Muscle layer of duodenum (tissue), 2 donors: Measurements from ENCODE around the gene TMEM208.

Experiments
- H3K27ac ChIP-seq: one replicate; pipeline ENCODE4 v1.7.0; 2013; ENCODE audit warnings: mild to moderate bottlenecking, low read length
- H3K27me3 ChIP-seq: one replicate; pipeline ENCODE4 v1.7.0; 2013; ENCODE audit warnings: low read depth, mild to moderate bottlenecking, control low read depth, low read length
- H3K36me3 ChIP-seq, 2 donors: one replicate each; pipeline ENCODE4 v1.7.0; 2013; ENCODE audit warnings: low read length in 2 of 2, control low read depth in 1 of 2, mild to moderate bottlenecking in 1 of 2; ENCODE audit not compliant: insufficient read depth in 2 of 2, control insufficient read depth in 1 of 2
- H3K4me1 ChIP-seq, 2 donors: one replicate each; pipeline ENCODE4 v1.7.0; 2013; ENCODE audit warnings: low read length in 2 of 2, mild to moderate bottlenecking in 2 of 2, control low read depth in 1 of 2, moderate library complexity in 1 of 2; ENCODE audit not compliant: insufficient read depth in 2 of 2, control insufficient read depth in 1 of 2
- H3K4me3 ChIP-seq, 2 donors: one replicate each; pipeline ENCODE4 v1.7.0; 2013; ENCODE audit warnings: low read length in 2 of 2, low read depth in 1 of 2, mild to moderate bottlenecking in 1 of 2
- H3K9me3 ChIP-seq, 2 donors: one replicate each; pipeline ENCODE4 v1.7.0; 2013; ENCODE audit warnings: low read length in 2 of 2, control low read depth in 1 of 2, mild to moderate bottlenecking in 1 of 2; ENCODE audit not compliant: control insufficient read depth in 1 of 2
- donor health status: healthy.

TMEM208 gene

GRCh38 chr16:67193536-67193935 lies 33.4 kb upstream of the TMEM208 start:
- Histone ChIP-seq H3K27ac (peak overlapping the region; percentile 88), H3K27me3 (no peaks in the 10 kb centered on the region), H3K36me3 (peaks cover 46 to 49% of the 10 kb centered on the region in 2 donors), H3K4me3 (peak overlapping the region; percentile 94), H3K4me1 (peaks cover 15 to 31% of the 10 kb centered on the region in 2 donors), H3K9me3 (no peaks in the 10 kb centered on the region)

DNA sequence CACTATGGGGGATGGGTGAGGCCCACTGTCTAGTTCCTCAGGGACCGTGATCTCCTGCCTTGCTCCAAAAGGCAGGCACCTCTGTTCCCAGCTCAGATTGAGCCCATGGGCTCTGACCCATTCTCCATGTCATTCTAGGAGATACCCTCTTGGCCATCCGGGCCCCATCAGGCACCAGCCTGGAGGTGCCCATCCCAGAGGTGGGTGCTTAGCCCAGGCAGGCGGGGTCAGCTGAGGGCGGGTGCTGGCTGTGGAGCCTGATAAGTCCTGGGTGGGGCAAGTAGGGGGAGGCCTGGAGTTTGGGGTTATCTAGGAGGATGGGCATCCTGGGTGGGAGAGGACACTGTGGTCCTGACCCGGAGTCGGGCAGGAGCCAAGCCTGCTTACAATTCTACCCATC lies 32.7 kb upstream of the TMEM208 start:
- Histone ChIP-seq H3K27me3 (no peaks in the 10 kb centered on the region), H3K4me3 (no peak overlapping the region), H3K27ac (no peak overlapping the region), H3K36me3 (peaks cover 46 to 49% of the 10 kb centered on the region in 2 donors), H3K4me1 (peaks cover 15 to 37% of the 10 kb centered on the region in 2 donors), H3K9me3 (no peaks in the 10 kb centered on the region)

DNA sequence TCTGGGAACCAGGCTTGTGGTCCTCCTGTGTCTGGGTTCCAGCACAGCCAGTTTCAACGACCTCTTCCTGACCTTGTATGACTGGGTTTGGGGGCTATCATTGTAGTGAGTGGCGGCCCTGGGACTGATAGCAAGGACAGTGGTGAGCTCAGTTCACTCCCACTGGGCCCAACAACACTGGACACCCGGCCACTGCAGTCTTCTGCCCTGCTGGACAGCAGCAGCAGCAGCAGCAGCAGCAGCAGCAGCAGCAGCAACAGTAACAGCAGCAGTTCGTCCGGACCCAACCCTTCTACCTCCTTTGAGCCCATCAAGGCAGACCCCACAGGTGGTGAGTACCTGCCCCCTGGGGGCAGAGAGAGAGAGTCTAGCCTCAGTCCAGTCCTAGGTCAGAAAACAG lies 31.3 kb upstream of the TMEM208 start:
- Histone ChIP-seq H3K27ac (no peak overlapping the region), H3K27me3 (no peaks in the 10 kb centered on the region), H3K36me3 (peaks cover 46 to 49% of the 10 kb centered on the region in 2 donors), H3K4me1 (peaks cover 15 to 37% of the 10 kb centered on the region in 2 donors), H3K9me3 (no peaks in the 10 kb centered on the region), H3K4me3 (no peak overlapping the region)

DNA sequence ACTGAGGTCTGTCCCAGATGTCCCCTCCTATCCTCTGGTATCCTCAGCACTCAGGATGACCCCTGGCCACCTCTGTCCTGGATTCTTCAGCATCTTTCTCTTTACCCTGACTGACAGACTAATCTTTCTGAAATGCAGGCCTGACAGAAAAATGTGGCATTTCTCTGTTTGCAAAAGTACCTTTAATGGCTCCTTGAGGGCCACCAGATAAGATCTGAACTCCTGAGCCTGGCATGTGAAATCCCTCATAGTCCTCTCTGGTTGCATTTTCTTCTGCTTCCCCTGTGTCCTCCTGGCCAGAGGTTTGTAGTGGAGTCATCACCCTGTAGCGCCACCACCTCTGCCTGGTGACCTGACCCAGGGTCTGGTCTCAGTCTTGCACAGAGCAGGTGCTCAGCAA lies 30.0 kb upstream of the TMEM208 start:
- Histone ChIP-seq H3K9me3 (no peaks in the 10 kb centered on the region), H3K4me1 (peaks cover 15 to 31% of the 10 kb centered on the region in 2 donors), H3K36me3 (peaks cover 46 to 49% of the 10 kb centered on the region in 2 donors), H3K27me3 (no peaks in the 10 kb centered on the region), H3K27ac (no peak overlapping the region), H3K4me3 (no peak overlapping the region)

- no peak overlapping the region for H3K27ac ChIP-seq
- no peaks in the 10 kb centered on the region for H3K27me3 ChIP-seq
- H3K9me3 ChIP-seq, result no peaks in the 10 kb centered on the region
- peaks cover 46 to 54% of the 10 kb centered on the region in 2 donors for H3K36me3 ChIP-seq
- H3K4me3 ChIP-seq, result no peak overlapping the region
- peaks cover 13 to 27% of the 10 kb centered on the region in 2 donors for H3K4me1 ChIP-seq
Measured at GRCh38 chr16:67197704-67198103, 29.2 kb upstream of the TMEM208 start.

DNA sequence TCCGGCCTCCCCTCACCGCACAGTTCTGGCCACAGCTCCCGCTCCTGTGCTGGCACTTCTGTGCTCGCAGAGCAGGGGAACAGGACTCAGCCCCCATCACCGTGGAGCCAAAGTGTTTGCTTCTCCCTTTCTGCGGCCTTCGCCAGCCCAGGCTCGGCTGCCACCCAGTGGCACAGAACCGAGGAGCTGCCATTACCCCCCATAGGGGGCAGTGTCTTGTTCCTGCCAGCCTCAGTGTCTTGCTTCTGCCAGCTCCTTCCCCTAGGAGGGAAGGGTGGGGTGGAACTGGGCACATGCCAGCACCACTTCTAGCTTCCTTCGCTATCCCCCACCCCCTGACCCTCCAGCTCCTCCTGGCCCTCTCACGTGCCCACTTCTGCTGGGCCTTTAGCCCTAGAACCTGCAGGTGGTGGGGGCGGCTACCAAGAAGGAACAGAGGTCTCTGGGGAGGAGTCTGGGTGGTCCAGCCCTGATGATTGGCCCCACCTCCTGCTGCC lies 28.6 kb upstream of the TMEM208 start:
- Histone ChIP-seq H3K36me3 (peaks cover 46 to 58% of the 10 kb centered on the region in 2 donors), H3K27ac (peak overlapping the region; percentile 56), H3K27me3 (no peaks in the 10 kb centered on the region), H3K4me1 (peaks cover 8 to 22% of the 10 kb centered on the region in 2 donors), H3K4me3 (no peak overlapping the region), H3K9me3 (no peaks in the 10 kb centered on the region)

GRCh38 chr16:67199011-67199807 lies 27.7 kb upstream of the TMEM208 start, which contains the start of gene ELMO3:
Gene ELMO3 (plus strand): TSS chr16:67199131. CDS start chr16:67199327, 196 bp downstream.
- no peaks in the 10 kb centered on the region for H3K9me3 ChIP-seq
- H3K27me3 ChIP-seq, result no peaks in the 10 kb centered on the region
- peak within 1 kb of the TSS in 1 of 2 donors; percentile 11 for H3K4me3 ChIP-seq
- peaks cover 0 to 13% of the 10 kb centered on the region in 2 donors for H3K4me1 ChIP-seq
- peaks cover 40 to 52% of the 10 kb centered on the region in 2 donors for H3K36me3 ChIP-seq
- H3K27ac ChIP-seq, result peak within 1 kb of the TSS; percentile 56

GRCh38 chr16:67199808-67200198 lies 27.1 kb upstream of the TMEM208 start:
- H3K4me3 ChIP-seq, result peak overlapping the region in 1 of 2 donors; percentile 11
- peaks cover 34 to 46% of the 10 kb centered on the region in 2 donors for H3K36me3 ChIP-seq
- H3K9me3 ChIP-seq, result no peaks in the 10 kb centered on the region
- H3K4me1 ChIP-seq, result peaks cover 0 to 11% of the 10 kb centered on the region in 2 donors
- no peak overlapping the region for H3K27ac ChIP-seq
- H3K27me3 ChIP-seq, result no peaks in the 10 kb centered on the region

DNA sequence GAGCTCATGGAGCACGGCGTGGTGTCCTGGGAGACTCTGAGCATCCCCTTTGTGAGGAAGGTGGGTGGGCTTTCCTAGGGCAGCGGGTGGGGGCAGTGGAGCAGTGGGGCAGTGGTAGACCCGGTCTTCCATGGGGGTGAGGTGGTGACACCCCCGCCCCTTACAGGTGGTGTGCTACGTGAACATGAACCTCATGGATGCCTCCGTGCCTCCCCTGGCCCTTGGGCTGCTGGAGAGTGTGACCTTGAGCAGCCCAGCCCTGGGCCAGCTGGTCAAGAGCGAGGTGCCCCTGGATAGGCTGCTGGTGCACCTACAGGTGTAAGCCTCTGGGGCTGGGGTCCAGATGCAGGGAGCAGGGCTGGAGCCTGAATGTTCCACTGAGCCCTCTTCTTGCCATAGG lies 26.4 kb upstream of the TMEM208 start:
- H3K27me3 ChIP-seq, result no peaks in the 10 kb centered on the region
- H3K9me3 ChIP-seq, result no peaks in the 10 kb centered on the region
- H3K36me3 ChIP-seq, result peaks cover 27 to 39% of the 10 kb centered on the region in 2 donors
- no peak overlapping the region for H3K27ac ChIP-seq
- H3K4me1 ChIP-seq, result peaks cover 0 to 11% of the 10 kb centered on the region in 2 donors
- H3K4me3 ChIP-seq, result no peak overlapping the region

DNA sequence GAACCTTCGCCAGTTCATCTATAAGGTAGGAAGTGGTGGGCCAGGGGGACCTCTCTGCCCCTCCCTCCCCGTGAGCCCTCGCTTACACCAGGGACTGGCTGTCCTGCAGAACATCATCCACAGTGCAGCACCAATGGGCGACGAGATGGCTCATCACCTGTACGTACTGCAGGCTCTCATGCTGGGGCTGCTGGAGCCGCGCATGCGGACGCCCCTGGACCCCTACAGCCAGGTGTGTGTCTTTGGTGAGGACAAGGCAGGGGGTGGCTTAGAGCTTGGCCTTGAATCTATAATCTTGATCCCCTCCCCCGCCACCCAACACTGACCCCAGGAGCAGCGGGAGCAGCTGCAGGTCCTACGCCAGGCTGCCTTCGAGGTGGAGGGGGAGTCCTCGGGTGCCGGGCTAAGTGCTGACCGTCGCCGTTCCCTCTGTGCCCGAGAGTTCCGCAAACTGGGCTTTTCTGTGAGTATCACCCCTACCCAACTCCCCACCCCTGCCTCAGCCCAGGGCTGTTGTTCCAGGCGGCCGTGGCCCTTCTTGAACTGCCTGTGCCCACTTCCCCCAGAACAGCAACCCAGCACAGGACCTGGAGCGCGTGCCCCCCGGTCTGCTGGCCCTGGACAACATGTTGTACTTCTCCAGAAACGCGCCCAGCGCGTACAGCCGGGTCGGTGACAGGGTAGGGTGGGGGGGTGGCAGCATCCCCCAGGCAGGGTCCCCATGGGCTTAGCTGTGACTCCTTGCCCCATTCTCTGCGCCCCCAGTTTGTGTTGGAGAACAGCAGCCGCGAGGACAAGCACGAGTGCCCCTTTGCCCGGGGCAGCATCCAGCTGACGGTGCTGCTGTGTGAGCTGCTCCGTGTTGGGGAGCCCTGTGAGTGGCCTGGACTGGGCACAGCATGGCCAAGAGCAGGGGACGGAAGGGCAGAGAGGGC lies 25.3 kb upstream of the TMEM208 start:
- no peak overlapping the region for H3K4me3 ChIP-seq
- no peaks in the 10 kb centered on the region for H3K27me3 ChIP-seq
- no peak overlapping the region for H3K27ac ChIP-seq
- peaks cover 0 to 11% of the 10 kb centered on the region in 2 donors for H3K4me1 ChIP-seq
- H3K9me3 ChIP-seq, result no peaks in the 10 kb centered on the region
- H3K36me3 ChIP-seq, result peaks cover 15 to 28% of the 10 kb centered on the region in 2 donors

DNA sequence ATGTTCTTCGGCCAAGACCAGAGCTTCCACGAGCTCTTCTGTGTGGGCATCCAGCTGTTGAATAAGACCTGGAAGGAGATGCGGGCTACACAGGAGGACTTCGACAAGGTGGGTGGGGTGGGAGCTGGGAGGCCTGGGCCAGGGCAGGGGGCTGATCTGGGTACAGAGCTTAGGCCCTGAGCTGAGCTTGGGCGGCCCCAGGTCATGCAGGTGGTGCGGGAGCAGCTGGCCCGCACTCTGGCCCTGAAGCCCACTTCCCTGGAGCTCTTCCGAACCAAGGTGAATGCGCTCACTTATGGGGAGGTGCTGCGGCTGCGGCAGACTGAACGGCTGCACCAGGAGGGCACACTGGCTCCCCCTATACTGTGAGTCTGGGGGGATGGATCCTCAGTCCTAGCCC lies 24.5 kb upstream of the TMEM208 start:
- H3K4me3 ChIP-seq, result no peak overlapping the region
- no peaks in the 10 kb centered on the region for H3K9me3 ChIP-seq
- H3K27me3 ChIP-seq, result no peaks in the 10 kb centered on the region
- H3K4me1 ChIP-seq, result peaks cover 0 to 11% of the 10 kb centered on the region in 2 donors
- H3K36me3 ChIP-seq, result peaks cover 7 to 20% of the 10 kb centered on the region in 2 donors
- no peak overlapping the region for H3K27ac ChIP-seq
